Esophagus squamous epithelium (tissue), 5 donors: ENCODE measurements around the gene CD163. TPM values are rescaled to one million over a fixed set of nuclear protein-coding genes. Genes with fewer than 3 reads are reported as not detected.

Source experiments
- DNase-seq: peaks from one replicate; lab custom pipeline; 2025; lab: John Stamatoyannopoulos, UW
- H3K27ac ChIP-seq, 4 donors: fragments of 200-600 bp; sonication (generic); one replicate each; pipeline ENCODE4 v1.5.1; 2016 to 2019; ENCODE audit warnings: mild to moderate bottlenecking in 1 of 4
- H3K27me3 ChIP-seq, 4 donors: fragments of 200-600 bp; sonication (generic); 1 replicate in 3 of 4; 2 replicates in 1 of 4; pipeline versions ENCODE4 v1.5.1 to v1.6.0; 2017 to 2021; ENCODE audit warnings: antibody characterized with exemption in 1 of 4
- H3K36me3 ChIP-seq, 3 donors: fragments of 200-600 bp; sonication (generic); one replicate each; pipeline ENCODE4 v1.5.1; 2016 to 2019
- H3K4me1 ChIP-seq, 3 donors: fragments of 200-600 bp; sonication (generic); one replicate each; pipeline ENCODE4 v1.5.1; 2017 to 2019
- H3K4me3 ChIP-seq, 4 donors: fragments of 200-600 bp; sonication (generic); 1 replicate in 3 of 4; 2 replicates in 1 of 4; pipeline ENCODE4 v1.5.1; 2016 to 2019; ENCODE audit warnings: mild to moderate bottlenecking in 2 of 4, moderate library complexity in 1 of 4
- H3K9me3 ChIP-seq, 3 donors: fragments of 200-600 bp; sonication (generic); one replicate each; pipeline ENCODE4 v1.5.1; 2016 to 2019
- CTCF ChIP-seq, 6 experiments: fragments of 450-650 bp in 4 of 6; fragments of 200-600 bp in 2 of 6; sonication (generic) in 2 of 6; IDR thresholded peaks; one replicate each; pipeline ENCODE4 v1.5.1; 2016 to 2019; ENCODE audit warnings: antibody characterized with exemption in 6 of 6, mild to moderate bottlenecking in 4 of 6, moderate library complexity in 4 of 6
- POLR2A ChIP-seq, 4 donors: fragments of 450-650 bp; IDR thresholded peaks; one replicate each; pipeline ENCODE4 v1.6.1; 2017; ENCODE audit warnings: antibody characterized with exemption in 4 of 4, mild to moderate bottlenecking in 4 of 4, moderate library complexity in 3 of 4
- WGBS, 2 donors: methylation state at CpG; one replicate each; pipeline ENCODE4 v1.1.5; 2018; 5-methylcytosine and 5-hydroxymethylcytosine counted together
- intact Hi-C: fragments of 100-400 bp; cut with DNase I; formaldehyde crosslinking; loops from one replicate; pipeline ENCODE4 v1.15.0; 2022
- total RNA-seq, 4 donors: library from RNA; depleted of rRNA; stranded (reverse); fragments of >200 nt; gene quantifications; one replicate each; pipeline ENCODE4 v1.1.0, GENCODE V29; 2016
- donor health status: DM: yes; HTN: yes; CAD: no.

Gene CD163
- total RNA-seq, 4 donors from 2014 or later = 4.2 to 137 (median 67.1) TPM

GRCh38 chr12:7431993-7432685 lies 71.4 kb downstream of the CD163 start:
- Histone ChIP-seq H3K9me3 (no peaks in the 10 kb centered on the region), H3K36me3 (no peaks in the 10 kb centered on the region), H3K27me3 (no peaks in the 10 kb centered on the region), H3K4me3 (no peak overlapping the region), H3K4me1 (no peaks in the 10 kb centered on the region), H3K27ac (no peak overlapping the region)
- TF ChIP-seq POLR2A (IDR thresholded peaks at IDR 0.05) (no peak), CTCF (IDR thresholded peaks at IDR 0.05) (no peak)
- no peak for DNase-seq
- intact Hi-C loops = no loop called here
- WGBS, 2 donors = 79 to 80% methylated on average over 5 of the region's 5 CpGs

Other genes with a start within 250 kb of the CD163 start
- not detected for gene ACSM4, start 199.7 kb downstream of the CD163 start, total RNA-seq
- gene CD163L1, start 59.6 kb downstream of the CD163 start, total RNA-seq = 1 to 10 TPM in 2 of 4 donors, under 1 TPM in 2; 0.15 to 2.8 (median 1.1) TPM
- gene APOBEC1, start 162.1 kb upstream of the CD163 start, total RNA-seq = not detected
- gene GDF3, start 192.0 kb upstream of the CD163 start, total RNA-seq = not detected
- not detected for gene DPPA3, start 207.7 kb upstream of the CD163 start, total RNA-seq
- gene CLEC4C, start 243.6 kb upstream of the CD163 start, total RNA-seq = not detected